22Rv1 (cell line): ENCODE data around the gene PARD3B.

ENCODE experiments used
- CTCF ChIP-seq: fragments of 450-650 bp; IDR thresholded peaks from 2 replicates; pipeline ENCODE4 v1.5.1; 2017; ENCODE audit warnings: mild to moderate bottlenecking
- ZFX ChIP-seq: fragments of 450-650 bp; IDR thresholded peaks from 2 replicates; pipeline ENCODE4 v1.6.1; 2017; ENCODE audit warnings: antibody characterized with exemption, borderline replicate concordance

GRCh38 chr2:205078762-205079161 is 533.5 kb downstream of the PARD3B start:
- TF ChIP-seq CTCF (no peak), ZFX (no peak)
